ENCODE measurements around the gene C12orf60.

Gene C12orf60

GRCh38 chr12:14810167-14810952 is 6.9 kb downstream of the C12orf60 start:
- TF ChIP-seq, protein P1, sequence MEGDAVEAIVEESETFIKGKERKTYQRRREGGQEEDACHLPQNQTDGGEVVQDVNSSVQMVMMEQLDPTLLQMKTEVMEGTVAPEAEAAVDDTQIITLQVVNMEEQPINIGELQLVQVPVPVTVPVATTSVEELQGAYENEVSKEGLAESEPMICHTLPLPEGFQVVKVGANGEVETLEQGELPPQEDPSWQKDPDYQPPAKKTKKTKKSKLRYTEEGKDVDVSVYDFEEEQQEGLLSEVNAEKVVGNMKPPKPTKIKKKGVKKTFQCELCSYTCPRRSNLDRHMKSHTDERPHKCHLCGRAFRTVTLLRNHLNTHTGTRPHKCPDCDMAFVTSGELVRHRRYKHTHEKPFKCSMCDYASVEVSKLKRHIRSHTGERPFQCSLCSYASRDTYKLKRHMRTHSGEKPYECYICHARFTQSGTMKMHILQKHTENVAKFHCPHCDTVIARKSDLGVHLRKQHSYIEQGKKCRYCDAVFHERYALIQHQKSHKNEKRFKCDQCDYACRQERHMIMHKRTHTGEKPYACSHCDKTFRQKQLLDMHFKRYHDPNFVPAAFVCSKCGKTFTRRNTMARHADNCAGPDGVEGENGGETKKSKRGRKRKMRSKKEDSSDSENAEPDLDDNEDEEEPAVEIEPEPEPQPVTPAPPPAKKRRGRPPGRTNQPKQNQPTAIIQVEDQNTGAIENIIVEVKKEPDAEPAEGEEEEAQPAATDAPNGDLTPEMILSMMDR (conservative IDR thresholded peaks at IDR 0.05; ENCODE audit: low read depth, low read length): no peak
- Histone ChIP-seq H3K4me2 (no peak overlapping the region), H4K20me1 (ENCODE audit: insufficient read depth) (no peaks in the 10 kb centered on the region)

GRCh38 chr12:14810953-14811483 is 7.5 kb downstream of the C12orf60 start:
- H3K9ac ChIP-seq: no peak overlapping the region
- H4K20me1 ChIP-seq (ENCODE audit: insufficient read depth): no peaks in the 10 kb centered on the region
- H3K27me3 ChIP-seq (ENCODE audit: insufficient read depth, low read depth): no peaks in the 10 kb centered on the region
- TF ChIP-seq, protein P1 (conservative IDR thresholded peaks at IDR 0.05; ENCODE audit: low read depth, low read length): no peak
- H3K36me3 ChIP-seq (ENCODE audit: insufficient read depth): no peaks in the 10 kb centered on the region
- no peaks in the 10 kb centered on the region for H3K79me2 ChIP-seq (ENCODE audit: insufficient read depth, low read depth)
- H2AFZ ChIP-seq (ENCODE audit: low read depth): no peak overlapping the region
- no peak overlapping the region for H3K27ac ChIP-seq
- H3K4me1 ChIP-seq (ENCODE audit: low read depth, poor library complexity, severe bottlenecking): no peaks in the 10 kb centered on the region
- H3K4me3 ChIP-seq (IDR thresholded peaks at IDR 0.05; ENCODE audit: insufficient read depth, low read depth, low read length): no peak overlapping the region
- no peak overlapping the region for H3K4me2 ChIP-seq

More at GRCh38 chr12:14810167-14810952, 6.9 kb downstream of the C12orf60 start:
- Histone ChIP-seq H3K4me3 (IDR thresholded peaks at IDR 0.05; ENCODE audit: insufficient read depth, low read depth, low read length) (no peak overlapping the region), H2AFZ (ENCODE audit: low read depth) (no peak overlapping the region), H3K27me3 (ENCODE audit: insufficient read depth, low read depth) (no peaks in the 10 kb centered on the region), H3K36me3 (ENCODE audit: insufficient read depth) (no peaks in the 10 kb centered on the region), H3K79me2 (ENCODE audit: insufficient read depth, low read depth) (no peaks in the 10 kb centered on the region), H3K27ac (no peak overlapping the region), H3K9ac (no peak overlapping the region), H3K4me1 (ENCODE audit: low read depth, poor library complexity, severe bottlenecking) (no peaks in the 10 kb centered on the region)

GRCh38 chr12:14811486-14811885 is 8.0 kb downstream of the C12orf60 start:
- H3K27me3 ChIP-seq (ENCODE audit: insufficient read depth, low read depth): no peaks in the 10 kb centered on the region
- no peaks in the 10 kb centered on the region for H3K79me2 ChIP-seq (ENCODE audit: insufficient read depth, low read depth)
- H3K27ac ChIP-seq: no peak overlapping the region
- no peak overlapping the region for H3K9ac ChIP-seq
- H4K20me1 ChIP-seq (ENCODE audit: insufficient read depth): no peaks in the 10 kb centered on the region
- H3K4me2 ChIP-seq: no peak overlapping the region
- TF ChIP-seq, protein P1 (conservative IDR thresholded peaks at IDR 0.05; ENCODE audit: low read depth, low read length): no peak
- H3K36me3 ChIP-seq (ENCODE audit: insufficient read depth): no peaks in the 10 kb centered on the region
- no peak overlapping the region for H2AFZ ChIP-seq (ENCODE audit: low read depth)
- no peak overlapping the region for H3K4me3 ChIP-seq (IDR thresholded peaks at IDR 0.05; ENCODE audit: insufficient read depth, low read depth, low read length)
- no peaks in the 10 kb centered on the region for H3K4me1 ChIP-seq (ENCODE audit: low read depth, poor library complexity, severe bottlenecking)

DNA sequence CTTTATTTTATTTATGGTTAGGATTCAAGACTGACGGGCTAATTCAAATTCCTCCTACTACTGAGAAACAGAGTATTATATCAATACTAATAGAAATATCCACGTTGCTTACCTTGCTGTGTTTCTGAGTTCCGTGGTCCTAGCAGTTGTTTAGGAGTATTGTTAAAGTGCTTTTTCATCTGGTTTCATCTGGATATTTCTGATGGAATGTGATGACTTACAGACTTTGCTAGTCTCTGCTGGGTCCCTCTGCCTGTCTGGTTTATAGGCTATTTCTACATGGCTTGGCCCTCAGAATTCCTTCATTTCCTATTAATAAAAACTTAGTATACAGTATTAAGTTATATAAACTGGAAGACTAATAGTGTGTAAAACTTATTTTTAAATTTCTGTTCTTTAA is 10.5 kb downstream of the C12orf60 start, which contains the start of gene SMCO3:
TSS of gene SMCO3 (minus strand) at position 169 of the 400 bp plus-strand sequence. CDS start 7,502 bp downstream, outside the sequence.
- H3K27ac ChIP-seq: no peak within 1 kb of the TSS
- H3K4me1 ChIP-seq (ENCODE audit: low read depth, poor library complexity, severe bottlenecking): no peaks in the 10 kb centered on the region
- H2AFZ ChIP-seq (ENCODE audit: low read depth): no peak within 1 kb of the TSS
- TF ChIP-seq, protein P1 (conservative IDR thresholded peaks at IDR 0.05; ENCODE audit: low read depth, low read length): no peak
- no peak within 1 kb of the TSS for H3K4me2 ChIP-seq
- H3K9ac ChIP-seq: no peak within 1 kb of the TSS
- H3K27me3 ChIP-seq (ENCODE audit: insufficient read depth, low read depth): no peaks in the 10 kb centered on the region
- no peaks in the 10 kb centered on the region for H3K36me3 ChIP-seq (ENCODE audit: insufficient read depth)
- no peaks in the 10 kb centered on the region for H3K79me2 ChIP-seq (ENCODE audit: insufficient read depth, low read depth)
- no peaks in the 10 kb centered on the region for H4K20me1 ChIP-seq (ENCODE audit: insufficient read depth)
- H3K4me3 ChIP-seq (IDR thresholded peaks at IDR 0.05; ENCODE audit: insufficient read depth, low read depth, low read length): no peak within 1 kb of the TSS
